IPS-NIHi7 (cell line): ENCODE results near the gene PLEKHN1.
"Not testable (repeated sequence)": the region's sequence is repeated elsewhere in the genome, so short reads cannot be mapped to it uniquely, and the experiment has no call there.

Source experiments
- DNase-seq: peaks from one replicate; pipeline ENCODE4 v3.0.0; 2012; ENCODE audit warnings: mixed read lengths; ENCODE audit errors: extremely low spot score

PLEKHN1 gene

GRCh38 chr1:992362-992761, 26.1 kb downstream of the PLEKHN1 start:
- no peak for DNase-seq

- DNase-seq, result no peak
Measured at GRCh38 chr1:993379-993995, 27.2 kb downstream of the PLEKHN1 start.

GRCh38 chr1:994546-994945, 28.3 kb downstream of the PLEKHN1 start:
- not testable (repeated sequence) for DNase-seq

GRCh38 chr1:995665-996633, 29.7 kb downstream of the PLEKHN1 start:
- DNase-seq, result no peak

- no peak for DNase-seq
Measured at GRCh38 chr1:996851-997712, 30.8 kb downstream of the PLEKHN1 start.

- no peak for DNase-seq
Measured at GRCh38 chr1:997713-997992, 31.4 kb downstream of the PLEKHN1 start.

GRCh38 chr1:997993-998744, 31.9 kb downstream of the PLEKHN1 start:
- no peak for DNase-seq

- no peak for DNase-seq
Measured at GRCh38 chr1:998745-998994, 32.4 kb downstream of the PLEKHN1 start.

GRCh38 chr1:998995-999724, 32.9 kb downstream of the PLEKHN1 start:
- DNase-seq, result no peak

- DNase-seq, result peak; percentile 81
Measured at GRCh38 chr1:999725-1000356, 33.6 kb downstream of the PLEKHN1 start, which contains the start of gene HES4. HES4 (minus strand) TSS chr1:1000097; CDS start chr1:999973, 124 bp downstream.

GRCh38 chr1:1000357-1001056, 34.2 kb downstream of the PLEKHN1 start:
- DNase-seq, result no peak

GRCh38 chr1:1001057-1001783, 34.9 kb downstream of the PLEKHN1 start:
- no peak for DNase-seq

- no peak for DNase-seq
Measured at GRCh38 chr1:1003618-1004419, 37.5 kb downstream of the PLEKHN1 start.

- no peak for DNase-seq
Measured at GRCh38 chr1:1004420-1004779, 38.1 kb downstream of the PLEKHN1 start.

- no peak for DNase-seq
Measured at GRCh38 chr1:1004780-1005697, 38.8 kb downstream of the PLEKHN1 start.

- no peak for DNase-seq
Measured at GRCh38 chr1:1005774-1006304, 39.6 kb downstream of the PLEKHN1 start.
